ENCODE measurements around the gene KLRC2. TPM values are rescaled to one million over a fixed set of nuclear protein-coding genes. Genes with fewer than 3 reads are reported as not detected.
"Not testable (repeated sequence)": the region's sequence is repeated elsewhere in the genome, so short reads cannot be mapped to it uniquely, and the experiment has no call there.

Gene KLRC2
- total RNA-seq, 1 donor from 2014 or later, result not detected

- ChIA-PET POLR2A (no interaction called here), CTCF (no interaction called here)
- no peak for ATAC-seq (ENCODE audit: low read depth)
Measured at GRCh38 chr12:10455766-10456165, 20.0 kb upstream of the KLRC2 start.

DNA sequence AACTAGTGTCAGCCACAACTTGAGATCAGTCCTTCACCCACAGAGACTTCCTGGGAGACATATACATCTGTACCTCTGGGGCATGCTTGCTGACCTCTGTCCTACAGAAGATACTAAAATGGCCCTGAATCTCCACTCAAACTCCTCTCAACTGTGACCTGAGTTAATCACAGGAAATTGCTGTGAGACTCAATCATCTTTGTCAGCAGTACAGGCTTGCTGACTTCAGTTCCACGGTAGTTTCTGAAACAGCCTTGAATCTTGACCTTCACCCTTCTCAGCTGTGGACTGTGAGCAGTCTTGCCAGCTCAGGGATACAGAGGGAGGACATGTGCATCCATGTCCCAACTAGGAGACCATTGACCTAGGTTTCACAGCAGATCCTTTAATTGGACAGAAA is 18.7 kb upstream of the KLRC2 start:
- Mint-ChIP-seq H3K9me3 (peaks cover 25% of the 10 kb centered on the region), H3K4me3 (no peak overlapping the region), H3K27ac (no peak overlapping the region), H3K27me3 (no peaks in the 10 kb centered on the region), H3K4me1 (no peaks in the 10 kb centered on the region), H3K36me3 (ENCODE audit: low read depth) (no peaks in the 10 kb centered on the region)
- no peak for ATAC-seq (ENCODE audit: low read depth)
- intact Hi-C loops (cut with micrococcal nuclease), result no loop called here
- TF ChIP-seq, protein P1, sequence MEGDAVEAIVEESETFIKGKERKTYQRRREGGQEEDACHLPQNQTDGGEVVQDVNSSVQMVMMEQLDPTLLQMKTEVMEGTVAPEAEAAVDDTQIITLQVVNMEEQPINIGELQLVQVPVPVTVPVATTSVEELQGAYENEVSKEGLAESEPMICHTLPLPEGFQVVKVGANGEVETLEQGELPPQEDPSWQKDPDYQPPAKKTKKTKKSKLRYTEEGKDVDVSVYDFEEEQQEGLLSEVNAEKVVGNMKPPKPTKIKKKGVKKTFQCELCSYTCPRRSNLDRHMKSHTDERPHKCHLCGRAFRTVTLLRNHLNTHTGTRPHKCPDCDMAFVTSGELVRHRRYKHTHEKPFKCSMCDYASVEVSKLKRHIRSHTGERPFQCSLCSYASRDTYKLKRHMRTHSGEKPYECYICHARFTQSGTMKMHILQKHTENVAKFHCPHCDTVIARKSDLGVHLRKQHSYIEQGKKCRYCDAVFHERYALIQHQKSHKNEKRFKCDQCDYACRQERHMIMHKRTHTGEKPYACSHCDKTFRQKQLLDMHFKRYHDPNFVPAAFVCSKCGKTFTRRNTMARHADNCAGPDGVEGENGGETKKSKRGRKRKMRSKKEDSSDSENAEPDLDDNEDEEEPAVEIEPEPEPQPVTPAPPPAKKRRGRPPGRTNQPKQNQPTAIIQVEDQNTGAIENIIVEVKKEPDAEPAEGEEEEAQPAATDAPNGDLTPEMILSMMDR (IDR thresholded peaks at IDR 0.05), result no peak
- DNase-seq, result no peak
- CTCF ChIA-PET, result no interaction called here
- POLR2A ChIA-PET, result no interaction called here

More at GRCh38 chr12:10455766-10456165, 20.0 kb upstream of the KLRC2 start:
- no peak overlapping the region for H3K4me3 Mint-ChIP-seq
- no peaks in the 10 kb centered on the region for H3K4me1 Mint-ChIP-seq
- no peaks in the 10 kb centered on the region for H3K36me3 Mint-ChIP-seq (ENCODE audit: low read depth)
- no peak overlapping the region for H3K27ac Mint-ChIP-seq
- intact Hi-C loops (cut with micrococcal nuclease), result no loop called here
- H3K9me3 Mint-ChIP-seq, result peaks cover 25% of the 10 kb centered on the region
- no peaks in the 10 kb centered on the region for H3K27me3 Mint-ChIP-seq
- TF ChIP-seq, protein P1 (IDR thresholded peaks at IDR 0.05), result no peak
- no peak for DNase-seq

GRCh38 chr12:10453156-10453555 is 17.3 kb upstream of the KLRC2 start, which contains the start of gene KLRC1:
KLRC1 (minus strand) TSS chr12:10453377; CDS start chr12:10451156, 2,221 bp downstream.
- TF ChIP-seq, protein P1 (IDR thresholded peaks at IDR 0.05), result no peak
- intact Hi-C loops (cut with micrococcal nuclease), result no loop called here
- H3K4me3 Mint-ChIP-seq, result no peak within 1 kb of the TSS
- H3K27me3 Mint-ChIP-seq, result no peaks in the 10 kb centered on the region
- POLR2A ChIA-PET, result no interaction called here
- DNase-seq (no peak), ATAC-seq (ENCODE audit: low read depth) (no peak)
- CTCF ChIA-PET, result no interaction called here
- peaks cover 18% of the 10 kb centered on the region for H3K9me3 Mint-ChIP-seq
- H3K36me3 Mint-ChIP-seq (ENCODE audit: low read depth), result no peaks in the 10 kb centered on the region
- H3K27ac Mint-ChIP-seq, result no peak within 1 kb of the TSS
- H3K4me1 Mint-ChIP-seq, result no peaks in the 10 kb centered on the region

GRCh38 chr12:10448236-10448635 is 12.4 kb upstream of the KLRC2 start:
- Mint-ChIP-seq H3K27me3 (no peaks in the 10 kb centered on the region), H3K27ac (no peak overlapping the region), H3K4me3 (no peak overlapping the region), H3K9me3 (no peaks in the 10 kb centered on the region), H3K36me3 (ENCODE audit: low read depth) (no peaks in the 10 kb centered on the region), H3K4me1 (no peaks in the 10 kb centered on the region)
- intact Hi-C loops (cut with micrococcal nuclease), result no loop called here
- no peak for ATAC-seq (ENCODE audit: low read depth)
- ChIA-PET CTCF (no interaction called here), POLR2A (no interaction called here)
- DNase-seq, result no peak
- TF ChIP-seq, protein P1 (IDR thresholded peaks at IDR 0.05), result no peak

- DNase-seq; CTCF ChIA-PET; H3K27ac Mint-ChIP-seq; H3K36me3 Mint-ChIP-seq (ENCODE audit: low read depth); H3K4me1 Mint-ChIP-seq; H3K9me3 Mint-ChIP-seq; H3K27me3 Mint-ChIP-seq; POLR2A ChIA-PET; intact Hi-C loops (cut with micrococcal nuclease); H3K4me3 Mint-ChIP-seq; ATAC-seq (ENCODE audit: low read depth): not testable (repeated sequence)
Measured at GRCh38 chr12:10446052-10446451, 10.2 kb upstream of the KLRC2 start.

- H3K9me3 Mint-ChIP-seq; H3K36me3 Mint-ChIP-seq (ENCODE audit: low read depth); H3K27me3 Mint-ChIP-seq; intact Hi-C loops (cut with micrococcal nuclease); H3K4me3 Mint-ChIP-seq; H3K4me1 Mint-ChIP-seq; POLR2A ChIA-PET; H3K27ac Mint-ChIP-seq; CTCF ChIA-PET; ATAC-seq (ENCODE audit: low read depth); DNase-seq: not testable (repeated sequence)
Measured at GRCh38 chr12:10441144-10441543, 5.3 kb upstream of the KLRC2 start.

- H3K27ac Mint-ChIP-seq; intact Hi-C loops (cut with micrococcal nuclease); CTCF ChIA-PET; H3K4me1 Mint-ChIP-seq; H3K36me3 Mint-ChIP-seq (ENCODE audit: low read depth); DNase-seq; H3K9me3 Mint-ChIP-seq; ATAC-seq (ENCODE audit: low read depth); H3K27me3 Mint-ChIP-seq; POLR2A ChIA-PET; H3K4me3 Mint-ChIP-seq: not testable (repeated sequence)
Measured at GRCh38 chr12:10439608-10440274, 3.9 kb upstream of the KLRC2 start.

- POLR2A ChIA-PET; H3K9me3 Mint-ChIP-seq; ATAC-seq (ENCODE audit: low read depth); H3K27me3 Mint-ChIP-seq; H3K4me3 Mint-ChIP-seq; CTCF ChIA-PET; H3K36me3 Mint-ChIP-seq (ENCODE audit: low read depth); DNase-seq; H3K4me1 Mint-ChIP-seq; H3K27ac Mint-ChIP-seq; intact Hi-C loops (cut with micrococcal nuclease): not testable (repeated sequence)
Measured at GRCh38 chr12:10437601-10438000, 1.8 kb upstream of the KLRC2 start.

DNA sequence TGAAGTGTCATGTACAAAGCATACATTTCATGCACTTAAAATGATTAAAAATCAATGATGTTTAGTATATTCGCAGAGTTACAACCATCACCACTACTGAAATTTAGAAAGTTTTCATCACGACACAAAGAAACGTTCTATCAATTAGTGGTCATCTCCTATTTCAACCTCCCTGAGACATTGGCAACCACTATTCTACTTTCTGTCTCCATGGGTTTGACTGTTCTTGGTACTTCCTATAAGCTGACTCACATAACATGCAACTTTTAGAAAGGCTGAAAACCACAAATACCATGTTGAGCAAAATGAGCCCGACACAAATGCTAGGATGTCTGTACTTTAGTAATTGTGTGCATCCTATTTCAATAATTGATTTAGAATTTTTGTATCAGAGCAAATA is 5.2 kb downstream of the KLRC2 start:
- H3K4me1 Mint-ChIP-seq; CTCF ChIA-PET; H3K27me3 Mint-ChIP-seq; intact Hi-C loops (cut with micrococcal nuclease); H3K4me3 Mint-ChIP-seq; H3K27ac Mint-ChIP-seq; ATAC-seq (ENCODE audit: low read depth); H3K9me3 Mint-ChIP-seq; DNase-seq; H3K36me3 Mint-ChIP-seq (ENCODE audit: low read depth); POLR2A ChIA-PET: not testable (repeated sequence)
